HG02763 (cell line): Measurements from ENCODE around the gene IL2RA.
"Not testable (repeated sequence)": the region's sequence is repeated elsewhere in the genome, so short reads cannot be mapped to it uniquely, and the experiment has no call there.

Source experiments
- ATAC-seq: cut with Tn5 transposase; IDR thresholded peaks from one replicate; pipeline ENCODE4 v1.9.1; 2021; ENCODE audit warnings: mild to moderate bottlenecking, moderate library complexity; ENCODE audit not compliant: unreplicated experiment

IL2RA gene

DNA sequence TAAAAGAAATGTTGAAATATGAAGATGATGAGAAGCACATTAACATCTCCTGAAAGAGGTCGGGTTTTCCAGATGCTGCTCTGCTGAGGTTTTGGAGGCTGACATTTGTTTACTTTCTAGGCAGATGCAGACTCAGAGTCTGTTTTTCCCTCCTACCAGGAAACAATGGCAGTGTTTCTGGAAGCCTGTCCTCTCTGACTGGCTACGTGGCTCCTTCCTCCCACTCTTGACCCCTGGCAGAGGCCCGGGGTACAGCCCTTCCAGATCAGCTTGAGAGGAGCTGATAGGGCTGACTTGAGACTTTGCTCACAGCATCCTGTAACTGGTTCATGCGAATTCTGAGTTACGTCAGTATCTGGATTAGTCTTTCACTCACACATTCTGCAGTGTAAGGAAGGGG, 43.7 kb downstream of the IL2RA start:
- no peak for ATAC-seq

DNA sequence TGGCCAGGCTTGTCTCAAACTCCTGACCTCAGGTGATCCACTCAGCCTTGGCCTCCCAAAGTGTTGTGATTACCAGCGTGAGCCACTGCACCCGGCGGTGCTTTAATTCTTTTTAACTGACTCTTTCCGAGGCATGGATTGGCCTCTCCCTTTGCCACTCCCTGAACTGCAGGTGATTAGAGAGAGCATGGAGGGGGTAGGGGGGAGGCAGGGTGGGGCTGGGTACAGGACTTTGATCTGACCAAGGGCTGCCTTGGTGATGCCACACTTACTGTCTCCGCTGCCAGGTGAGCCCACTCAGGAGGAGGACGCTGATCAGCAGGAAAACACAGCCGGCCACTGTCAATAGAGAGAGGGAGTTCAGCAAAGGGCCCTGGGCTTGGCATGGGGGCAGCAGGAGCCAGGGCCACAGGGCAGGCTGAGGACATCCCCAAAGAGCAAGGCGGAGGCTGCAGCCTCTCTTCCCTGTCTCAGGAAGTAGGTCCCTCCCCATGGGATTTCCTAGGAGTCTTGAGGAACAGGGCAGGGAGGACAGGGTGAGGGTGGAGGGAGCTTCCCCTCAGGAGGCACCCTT, 44.3 kb downstream of the IL2RA start:
- ATAC-seq: no peak

DNA sequence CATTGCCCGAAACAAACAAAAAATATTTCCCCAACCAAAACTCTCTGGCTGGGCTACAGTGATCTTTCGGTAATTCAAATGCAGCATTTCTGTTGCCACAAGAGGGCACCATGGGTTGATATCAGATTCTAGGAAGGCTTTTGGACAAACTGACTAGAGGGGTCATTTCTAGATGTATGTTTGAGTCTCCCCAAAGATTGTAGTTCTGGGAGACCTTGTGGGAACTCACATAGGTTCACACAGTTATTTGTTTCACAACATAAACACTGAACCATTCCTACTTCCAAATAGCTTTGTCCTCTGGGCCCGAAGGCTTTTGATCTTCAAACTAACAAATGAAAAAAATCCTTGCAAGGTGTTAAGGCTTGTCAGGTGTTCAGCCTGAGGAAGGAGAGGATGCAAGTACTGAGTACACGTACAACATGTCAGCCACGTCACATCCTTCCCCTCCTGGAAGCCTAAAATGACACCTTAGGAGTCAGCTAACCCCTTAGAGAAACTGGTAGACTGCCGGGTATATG, 47.9 kb downstream of the IL2RA start:
- ATAC-seq: no peak

DNA sequence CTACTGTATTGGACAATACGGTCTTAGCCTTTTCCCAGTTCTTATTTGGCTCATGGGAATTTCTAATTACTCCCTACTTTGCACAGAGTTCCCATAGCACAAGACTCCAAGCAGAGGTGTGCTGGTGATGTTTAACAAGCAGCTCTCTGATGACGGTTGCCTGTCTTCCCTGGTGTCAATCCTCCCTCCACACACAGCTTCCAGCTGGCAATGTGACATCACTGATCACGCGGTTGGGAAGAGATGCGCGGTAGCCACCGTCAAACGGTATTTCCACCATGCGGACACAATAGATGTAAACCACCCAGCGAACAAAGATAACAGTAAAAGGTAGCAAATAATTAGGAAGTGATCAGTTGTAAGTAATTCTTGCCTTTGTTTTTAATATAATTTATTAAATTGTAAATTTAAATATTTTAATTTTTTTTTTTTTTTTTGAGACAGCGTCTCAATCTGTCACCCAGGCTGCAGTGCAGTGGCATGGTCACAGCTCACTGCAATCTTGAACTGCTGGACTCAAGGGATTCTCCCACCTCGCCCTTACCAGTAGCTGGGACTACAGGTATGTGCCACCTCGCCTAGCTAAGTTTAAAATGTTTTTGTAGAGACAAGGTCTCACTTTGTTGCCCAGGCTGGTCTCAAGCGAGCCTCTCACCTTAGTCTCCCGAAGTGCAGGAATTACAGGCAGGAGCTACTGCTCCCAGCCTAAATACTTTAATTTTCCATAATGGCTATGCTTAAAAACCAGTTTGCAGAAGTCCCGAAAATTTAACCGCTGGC, 48.6 kb downstream of the IL2RA start:
- no peak for ATAC-seq

DNA sequence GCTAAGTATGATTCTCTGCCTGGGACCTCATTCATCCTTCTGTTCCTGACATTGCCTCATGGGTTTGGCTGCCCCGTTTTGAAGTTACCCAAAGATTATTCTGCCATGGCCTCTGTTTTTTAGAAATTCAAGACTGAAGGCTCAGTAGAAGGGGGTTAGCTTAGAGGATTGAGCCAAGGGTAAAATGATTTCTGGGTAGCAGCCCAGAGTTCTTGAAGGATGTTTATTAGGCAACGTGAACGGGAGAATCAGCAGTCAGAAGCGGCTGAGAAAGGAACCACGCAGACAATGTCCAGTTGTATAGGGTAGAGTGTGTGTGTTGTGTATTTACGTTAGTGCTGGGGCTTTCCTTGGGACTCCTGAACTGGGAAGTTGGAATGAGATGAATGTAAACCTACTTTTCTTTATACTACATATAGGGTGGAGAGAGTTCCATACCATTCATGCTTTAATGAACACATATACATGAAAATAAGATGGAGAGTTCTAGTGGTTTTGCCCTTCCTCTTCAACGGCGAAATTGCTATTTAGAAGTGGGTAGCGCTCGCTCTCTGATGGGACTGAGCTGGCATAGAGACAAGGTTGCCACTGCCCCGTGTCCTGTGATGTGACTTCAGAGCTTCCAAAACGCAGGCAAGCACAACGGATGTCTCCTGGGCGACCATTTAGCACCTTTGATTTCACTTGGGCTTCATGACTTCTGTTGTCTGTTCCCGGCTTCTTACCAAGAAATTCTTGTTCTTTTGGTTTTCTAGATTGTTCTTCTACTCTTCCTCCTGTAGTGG, 49.9 kb downstream of the IL2RA start:
- no peak for ATAC-seq

DNA sequence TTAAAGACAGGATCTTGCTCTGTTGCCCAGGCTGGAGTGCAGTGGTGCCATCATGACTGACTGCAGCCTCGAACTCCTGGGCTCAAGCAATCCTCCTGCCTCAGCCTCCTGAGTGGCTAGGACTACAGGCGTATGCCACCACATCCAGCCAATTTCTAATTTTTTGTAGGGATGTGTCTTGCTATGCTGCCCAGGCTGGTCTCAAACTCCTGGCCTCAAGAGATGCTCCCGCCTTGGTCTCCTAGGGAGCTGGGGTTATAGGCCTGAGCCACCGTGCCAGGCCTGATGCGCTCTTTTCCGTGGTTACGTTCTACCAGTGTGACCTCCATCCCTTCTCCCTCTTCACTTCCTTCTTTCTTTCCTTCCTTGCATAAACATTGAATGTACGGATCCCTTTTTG, 50.6 kb downstream of the IL2RA start:
- no peak for ATAC-seq

DNA sequence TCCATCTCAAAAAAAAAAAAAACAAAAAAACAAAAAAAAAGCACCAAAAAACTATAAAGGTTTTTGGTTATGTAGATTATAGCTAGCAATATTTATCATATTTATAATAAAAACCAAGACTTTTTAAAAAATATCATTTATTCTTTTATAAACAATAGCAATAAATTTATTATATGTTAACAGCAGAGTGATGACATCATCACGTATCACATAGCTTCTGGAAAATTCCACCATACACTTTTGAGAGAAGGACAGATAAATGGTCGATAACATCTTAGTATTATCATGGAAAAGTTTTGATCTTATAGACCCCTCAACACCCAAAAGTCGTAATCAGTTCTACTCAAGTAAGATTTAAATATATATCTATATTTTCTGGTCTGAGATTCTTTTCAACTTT, 51.6 kb downstream of the IL2RA start:
- ATAC-seq: no peak

DNA sequence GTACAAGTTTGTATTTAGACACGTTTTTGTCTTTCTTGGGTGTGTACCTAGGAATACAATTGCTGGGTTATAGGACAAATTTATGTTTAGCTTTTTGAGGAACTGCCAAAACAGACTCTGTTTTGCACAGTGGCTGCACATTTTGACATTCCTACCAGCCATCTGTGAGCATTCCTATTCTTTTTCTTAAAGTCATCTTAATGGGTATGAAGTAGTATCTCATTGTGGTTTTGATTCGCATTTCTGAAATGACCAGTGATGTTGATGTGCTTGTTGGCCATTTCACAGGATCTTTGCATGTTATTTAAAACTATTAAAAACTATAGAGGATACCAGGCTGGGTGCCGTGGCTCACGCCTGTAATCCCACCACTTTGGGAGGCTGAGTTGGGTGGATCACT, 52.2 kb downstream of the IL2RA start:
- ATAC-seq: no peak

DNA sequence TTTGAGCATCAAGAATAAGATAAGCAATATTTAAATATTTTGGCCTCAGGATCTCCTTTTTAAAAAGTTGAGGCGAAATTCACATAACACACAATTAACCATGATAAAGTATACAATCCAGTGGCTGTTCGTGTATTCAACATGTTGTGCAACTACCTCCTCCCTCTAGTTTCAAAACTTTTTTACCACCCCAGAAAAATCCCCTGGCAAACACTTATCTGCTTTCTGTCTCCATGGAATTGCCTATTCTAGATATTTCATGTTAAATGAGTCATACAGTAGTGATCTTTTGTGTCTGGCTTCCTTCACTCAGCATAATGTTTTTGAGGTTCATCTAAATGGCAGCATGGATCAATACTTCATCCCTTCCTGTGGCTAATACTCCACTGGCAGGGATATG, 53.0 kb downstream of the IL2RA start:
- ATAC-seq: no peak

DNA sequence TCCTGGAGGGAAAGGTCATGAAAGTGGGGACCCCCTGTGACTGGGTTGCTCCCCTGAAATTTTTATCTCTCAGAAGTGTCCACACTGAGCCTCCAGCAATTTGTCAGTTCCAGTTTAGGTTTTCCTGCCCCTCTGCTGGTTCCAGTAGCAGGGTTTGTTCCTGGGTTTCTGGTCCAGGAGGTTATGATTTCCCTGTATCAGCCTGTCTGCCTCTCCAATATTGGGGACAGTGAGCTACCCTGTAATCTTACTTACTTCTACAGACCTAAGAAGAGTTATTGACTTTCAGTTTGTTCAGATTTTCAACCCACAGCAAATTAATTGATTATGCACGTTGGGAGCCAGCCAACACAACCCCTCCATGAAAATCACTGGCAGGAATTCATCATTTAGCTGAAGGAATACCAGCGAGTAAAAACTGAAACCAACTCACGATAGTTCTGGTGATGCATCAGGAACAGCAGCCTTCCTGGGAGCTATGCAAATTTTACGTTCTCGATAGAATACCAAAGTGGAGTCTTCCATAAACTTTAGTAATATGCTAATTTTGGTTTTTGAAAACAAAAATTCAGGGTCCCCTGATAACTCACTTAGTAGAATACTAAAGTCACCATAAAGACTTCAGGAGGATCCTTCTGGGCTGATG, 53.5 kb downstream of the IL2RA start:
- ATAC-seq: no peak

DNA sequence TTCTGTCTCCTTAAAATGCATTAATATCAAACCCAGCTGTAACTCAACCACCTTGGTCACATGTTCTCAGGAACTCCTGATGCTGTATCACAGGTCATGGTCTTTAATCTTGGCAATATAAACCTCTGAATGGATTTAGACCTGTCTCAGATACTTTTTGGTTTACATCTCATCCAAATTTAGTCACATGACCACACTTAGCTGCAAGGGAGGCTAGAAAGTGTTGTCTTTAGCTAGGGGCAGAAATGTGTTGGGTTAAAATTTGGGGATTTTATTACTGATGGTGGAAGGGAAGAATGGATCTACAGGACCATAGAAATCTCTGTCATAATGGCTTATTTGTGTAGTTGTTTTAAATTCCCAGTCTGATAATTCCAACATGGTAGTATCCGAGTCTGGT, 55.2 kb downstream of the IL2RA start:
- no peak for ATAC-seq

DNA sequence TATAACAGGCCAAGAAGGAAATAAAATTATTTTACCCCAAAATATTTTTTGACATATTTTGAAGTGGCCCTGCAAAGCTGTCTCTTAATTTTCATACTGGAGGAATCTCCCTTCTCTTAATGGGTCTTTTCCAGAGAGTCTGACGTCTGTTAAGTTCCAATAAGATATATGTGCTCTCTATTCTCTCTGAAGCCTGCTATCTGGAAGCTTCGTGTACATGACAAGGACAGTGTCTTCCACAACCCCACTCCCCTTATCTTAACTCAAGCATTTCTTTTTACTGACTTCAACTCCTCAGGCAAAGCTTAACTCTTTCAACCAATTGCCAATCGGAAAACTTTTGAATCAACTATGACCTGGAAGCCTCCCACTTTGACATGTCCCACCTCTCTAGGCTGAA, 55.6 kb downstream of the IL2RA start:
- ATAC-seq: no peak

DNA sequence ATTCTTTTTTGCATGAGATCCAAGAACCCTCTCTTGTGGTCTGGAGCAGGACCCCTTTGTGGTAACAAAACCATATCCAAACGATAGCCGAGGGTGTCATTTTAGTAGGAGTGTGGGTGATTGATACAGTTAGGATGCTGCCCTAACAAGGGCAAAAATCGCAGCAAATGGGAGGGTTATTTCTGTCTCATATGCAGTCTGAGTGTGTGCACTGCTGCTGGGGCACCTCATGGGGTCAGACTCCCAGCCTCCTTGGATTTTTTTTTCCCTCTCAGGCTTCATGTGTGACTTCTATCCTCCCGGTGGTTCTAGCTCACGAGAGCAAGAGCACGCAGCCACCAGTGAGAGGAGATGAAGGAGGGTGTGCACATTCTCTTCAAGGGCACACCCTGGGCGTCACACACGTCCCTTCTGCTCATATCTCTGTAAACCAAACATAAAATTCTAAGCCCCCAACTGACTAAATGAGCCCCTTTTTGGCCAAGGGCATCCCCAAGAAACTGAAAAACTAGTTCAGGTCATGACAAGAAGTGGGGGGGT, 56.2 kb downstream of the IL2RA start:
- no peak for ATAC-seq

DNA sequence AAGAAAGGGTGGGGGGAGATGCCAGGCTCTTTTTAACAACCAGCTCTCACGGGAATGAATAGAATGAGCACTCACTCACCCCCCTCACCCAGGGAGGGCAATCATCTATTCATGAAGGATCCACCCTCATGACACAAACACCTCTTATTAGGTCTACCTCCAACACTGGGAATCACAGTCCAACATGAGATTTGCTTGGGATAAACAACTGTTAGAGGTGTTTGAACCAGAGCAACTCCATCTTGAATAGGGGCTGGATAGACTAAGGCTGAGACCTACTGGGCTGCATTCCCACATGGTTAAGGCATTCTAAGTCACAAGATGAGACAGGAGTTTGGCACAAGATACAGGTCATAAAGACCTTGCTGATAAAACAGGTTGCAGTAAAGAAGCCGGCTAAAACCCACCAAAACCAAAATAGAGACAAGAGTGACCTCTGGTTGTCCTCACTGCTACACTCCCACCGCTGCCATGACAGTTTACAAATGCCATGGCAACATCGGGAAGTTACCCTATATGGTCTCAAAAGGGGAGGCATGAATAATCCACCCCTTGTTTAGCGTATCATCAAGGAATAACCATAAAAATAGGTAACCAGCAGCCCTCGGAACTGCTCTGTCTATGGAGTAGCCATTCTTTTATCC, 56.9 kb downstream of the IL2RA start:
- ATAC-seq: not testable (repeated sequence)

DNA sequence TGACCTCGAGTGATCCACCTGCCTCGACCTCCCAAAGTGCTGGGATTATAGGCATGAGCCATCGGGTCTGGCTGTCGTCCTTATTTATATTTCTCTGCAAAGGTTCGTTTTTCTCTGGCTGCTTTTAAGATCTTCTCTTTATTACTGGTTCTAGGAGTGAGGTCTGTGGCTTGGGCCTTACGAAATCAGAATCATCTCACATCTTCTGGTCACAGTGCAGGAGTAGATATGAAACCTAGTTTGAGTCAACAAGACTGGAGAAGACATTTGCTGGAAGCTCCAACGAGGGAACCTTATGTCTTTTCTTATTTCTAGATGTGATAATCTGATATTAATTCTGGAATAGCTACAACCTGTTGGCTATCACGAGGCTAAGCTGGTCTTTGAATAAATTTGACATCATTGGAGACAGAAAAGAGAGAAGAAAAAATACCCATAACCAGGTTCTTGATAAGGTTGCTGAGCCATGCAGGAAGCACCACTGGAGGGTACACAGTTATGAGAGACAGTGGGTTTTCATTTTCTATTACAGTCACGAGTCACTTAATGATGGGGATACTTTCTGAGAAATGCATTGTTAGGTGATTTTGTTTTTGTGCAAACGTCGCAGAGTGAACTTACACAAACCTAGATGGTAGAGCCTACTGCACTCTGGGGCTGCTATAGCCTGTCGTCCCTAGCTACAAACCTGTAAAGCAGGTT, 59.2 kb downstream of the IL2RA start:
- no peak for ATAC-seq

DNA sequence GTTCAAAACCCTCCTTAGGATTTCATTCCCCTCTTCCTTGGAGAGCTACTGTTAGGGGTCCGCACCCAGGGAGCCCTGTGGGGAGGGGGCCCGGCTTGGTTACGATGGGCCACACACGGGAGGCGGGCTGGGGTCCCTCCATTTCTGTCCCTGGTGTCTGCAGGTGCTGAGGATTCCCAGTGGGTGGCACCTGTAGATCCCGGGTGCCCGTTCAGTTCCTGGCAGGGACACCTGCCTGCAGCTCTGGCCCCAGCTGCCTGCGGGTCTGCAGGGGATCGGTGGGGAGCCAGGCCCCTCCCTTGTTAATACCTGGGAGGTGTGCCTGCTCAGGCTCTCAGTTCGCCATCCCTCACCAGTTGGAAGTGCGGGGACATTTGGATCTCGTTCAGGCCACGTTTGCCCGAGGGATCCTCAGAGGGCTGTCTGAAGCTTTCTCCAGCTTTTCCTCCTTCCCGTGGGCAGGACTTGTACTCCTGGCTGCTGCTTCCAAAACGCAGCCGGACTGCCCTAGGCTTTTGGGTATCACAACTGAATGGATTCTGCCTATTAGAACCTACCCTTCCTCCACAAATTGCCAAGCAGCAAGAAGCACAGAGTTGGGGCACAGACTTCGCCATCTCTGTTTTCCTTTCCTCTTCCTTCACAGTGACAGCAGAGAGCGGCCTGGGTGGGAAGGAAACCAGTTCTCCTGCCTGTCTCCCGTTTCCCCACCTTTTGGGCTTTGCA, 62.6 kb downstream of the IL2RA start:
- no peak for ATAC-seq

DNA sequence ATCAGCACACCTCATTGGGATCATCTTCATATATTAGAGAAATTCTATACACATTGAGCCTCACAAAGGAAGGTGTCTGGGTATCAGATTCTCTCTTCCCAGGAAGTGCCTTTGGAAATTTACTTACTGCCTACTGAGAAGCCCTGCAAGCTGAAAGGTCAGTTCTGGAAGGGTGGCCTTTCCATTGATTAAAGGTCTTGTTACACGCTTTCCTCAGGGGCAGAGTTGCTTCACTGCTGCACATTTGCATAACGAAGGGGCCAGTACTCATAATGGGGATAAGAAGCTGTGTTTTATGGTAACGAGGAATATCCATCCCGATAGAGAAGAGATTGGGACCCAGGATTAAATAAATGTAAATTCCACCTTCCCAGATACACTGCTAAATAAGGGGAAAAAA, 65.5 kb downstream of the IL2RA start:
- ATAC-seq: no peak

DNA sequence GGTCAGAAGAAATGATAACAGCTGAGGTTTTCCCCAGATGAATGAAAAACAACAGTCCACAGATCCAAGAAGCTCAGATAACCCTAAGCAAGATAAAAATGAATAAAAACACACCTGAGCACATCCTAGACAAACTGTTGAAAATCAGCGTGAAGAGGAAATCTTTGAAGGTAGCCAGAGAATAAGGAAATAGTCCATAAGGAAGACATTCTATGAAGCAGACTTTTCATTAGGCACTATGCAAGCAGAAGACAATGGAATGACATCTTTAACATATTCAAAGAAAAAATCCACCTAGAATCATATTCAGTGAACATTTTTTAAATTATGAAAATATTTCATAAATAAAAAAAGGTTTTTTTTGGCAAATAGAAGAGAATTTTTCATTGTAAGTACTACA, 69.8 kb downstream of the IL2RA start:
- no peak for ATAC-seq

DNA sequence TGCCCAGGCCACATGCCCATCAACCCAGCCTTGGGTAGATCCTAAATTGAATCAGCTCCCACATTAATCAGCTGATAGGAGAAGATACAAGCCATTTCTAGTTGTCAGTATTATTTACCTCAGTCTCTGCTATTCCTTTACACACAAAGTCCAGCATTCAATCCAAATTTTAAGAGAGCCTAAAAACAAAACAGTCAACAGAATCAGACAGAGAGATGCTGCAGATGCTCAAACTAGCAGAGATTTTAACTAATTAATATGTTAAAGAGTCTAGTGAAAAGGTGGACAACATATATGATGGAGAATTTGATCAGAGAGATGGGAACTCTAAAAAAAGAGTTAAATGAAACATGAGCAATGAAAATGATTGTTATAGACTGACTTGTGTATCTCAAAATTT, 70.5 kb downstream of the IL2RA start:
- no peak for ATAC-seq
